ENCODE data around the gene FKRP.

The FKRP gene

DNA sequence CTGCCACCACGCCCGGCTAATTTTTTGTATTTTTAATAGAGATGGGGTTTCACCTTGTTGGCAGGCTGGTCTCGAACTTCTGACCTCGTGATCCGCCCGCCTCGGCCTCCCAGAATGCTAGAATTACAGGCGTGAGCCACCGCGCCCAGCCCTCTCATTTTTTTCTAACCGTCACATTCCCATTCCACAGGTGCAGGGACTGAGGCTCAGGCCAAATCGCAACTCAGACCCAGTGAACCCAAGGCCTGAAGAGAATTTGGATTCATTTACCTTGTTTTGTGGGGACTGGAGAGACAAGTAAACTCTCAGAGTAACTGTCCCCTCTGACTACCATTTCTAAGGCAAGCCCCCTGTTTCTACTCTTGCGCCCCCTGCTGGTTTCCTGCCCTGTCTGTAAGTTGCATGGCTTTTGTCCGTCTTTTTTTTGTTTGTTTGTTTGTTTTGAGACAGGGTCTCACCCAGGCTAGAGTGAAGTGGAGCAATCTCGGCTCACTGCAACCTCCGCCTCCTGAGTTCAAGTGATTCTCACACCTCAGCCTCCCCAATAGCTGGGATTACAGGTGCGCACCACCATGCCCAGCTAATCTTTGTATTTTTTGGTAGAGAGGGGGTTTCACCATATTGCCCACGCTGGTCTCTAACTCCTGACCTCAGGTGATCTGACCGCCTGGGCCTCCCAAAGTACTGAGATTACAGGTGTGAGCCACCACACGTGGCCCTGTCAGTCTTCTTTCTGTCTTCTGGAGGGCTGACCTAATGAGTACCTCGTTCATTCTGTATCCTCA is 2.7 kb downstream of the FKRP start:
- no peak for DNase-seq (ENCODE audit: low spot score)
- Histone ChIP-seq H3K4me3 (no peak overlapping the region), H3K27ac (no peak overlapping the region)
- TF ChIP-seq, protein P1, sequence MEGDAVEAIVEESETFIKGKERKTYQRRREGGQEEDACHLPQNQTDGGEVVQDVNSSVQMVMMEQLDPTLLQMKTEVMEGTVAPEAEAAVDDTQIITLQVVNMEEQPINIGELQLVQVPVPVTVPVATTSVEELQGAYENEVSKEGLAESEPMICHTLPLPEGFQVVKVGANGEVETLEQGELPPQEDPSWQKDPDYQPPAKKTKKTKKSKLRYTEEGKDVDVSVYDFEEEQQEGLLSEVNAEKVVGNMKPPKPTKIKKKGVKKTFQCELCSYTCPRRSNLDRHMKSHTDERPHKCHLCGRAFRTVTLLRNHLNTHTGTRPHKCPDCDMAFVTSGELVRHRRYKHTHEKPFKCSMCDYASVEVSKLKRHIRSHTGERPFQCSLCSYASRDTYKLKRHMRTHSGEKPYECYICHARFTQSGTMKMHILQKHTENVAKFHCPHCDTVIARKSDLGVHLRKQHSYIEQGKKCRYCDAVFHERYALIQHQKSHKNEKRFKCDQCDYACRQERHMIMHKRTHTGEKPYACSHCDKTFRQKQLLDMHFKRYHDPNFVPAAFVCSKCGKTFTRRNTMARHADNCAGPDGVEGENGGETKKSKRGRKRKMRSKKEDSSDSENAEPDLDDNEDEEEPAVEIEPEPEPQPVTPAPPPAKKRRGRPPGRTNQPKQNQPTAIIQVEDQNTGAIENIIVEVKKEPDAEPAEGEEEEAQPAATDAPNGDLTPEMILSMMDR (IDR thresholded peaks at IDR 0.05) = peak; percentile 66

DNA sequence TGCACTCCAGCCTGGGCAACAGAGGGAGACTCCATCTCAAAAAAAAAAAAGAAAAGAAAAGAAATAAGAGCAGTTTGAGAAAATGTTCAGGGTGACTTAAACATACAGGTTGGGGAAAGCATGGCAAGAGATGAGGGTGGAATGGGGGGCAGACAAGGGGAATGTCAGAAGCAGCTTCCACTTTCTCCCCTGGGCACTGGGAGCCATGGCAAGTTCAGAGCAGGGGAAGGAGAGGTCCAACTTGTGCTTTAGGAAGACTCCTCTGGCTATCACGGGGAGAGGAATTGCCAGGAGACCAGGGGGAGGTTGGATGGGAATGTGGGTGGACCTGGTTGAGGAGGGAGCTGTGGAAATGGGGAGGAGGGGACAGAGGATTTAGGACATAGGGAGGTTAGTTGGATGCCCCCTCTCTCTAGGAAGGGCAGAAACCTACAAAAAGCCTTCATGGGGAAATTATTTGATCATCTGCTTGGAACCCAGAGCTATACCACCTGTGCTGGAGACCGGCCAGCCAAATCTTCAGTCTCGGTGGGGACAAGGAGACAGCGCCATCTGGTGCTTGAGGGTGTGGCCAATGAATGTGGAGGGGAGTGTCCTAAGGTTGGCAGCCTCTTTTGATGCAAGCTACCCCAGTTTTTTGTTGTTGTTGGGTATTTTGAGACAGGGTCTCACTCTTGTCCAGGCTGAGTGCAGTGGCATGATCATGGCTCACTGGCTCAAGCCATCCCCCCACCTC is 7.7 kb downstream of the FKRP start:
- no peak for DNase-seq (ENCODE audit: low spot score)
- no peak overlapping the region for H3K4me3 ChIP-seq
- TF ChIP-seq, protein P1 (IDR thresholded peaks at IDR 0.05) = no peak
- H3K27ac ChIP-seq = no peak overlapping the region

DNA sequence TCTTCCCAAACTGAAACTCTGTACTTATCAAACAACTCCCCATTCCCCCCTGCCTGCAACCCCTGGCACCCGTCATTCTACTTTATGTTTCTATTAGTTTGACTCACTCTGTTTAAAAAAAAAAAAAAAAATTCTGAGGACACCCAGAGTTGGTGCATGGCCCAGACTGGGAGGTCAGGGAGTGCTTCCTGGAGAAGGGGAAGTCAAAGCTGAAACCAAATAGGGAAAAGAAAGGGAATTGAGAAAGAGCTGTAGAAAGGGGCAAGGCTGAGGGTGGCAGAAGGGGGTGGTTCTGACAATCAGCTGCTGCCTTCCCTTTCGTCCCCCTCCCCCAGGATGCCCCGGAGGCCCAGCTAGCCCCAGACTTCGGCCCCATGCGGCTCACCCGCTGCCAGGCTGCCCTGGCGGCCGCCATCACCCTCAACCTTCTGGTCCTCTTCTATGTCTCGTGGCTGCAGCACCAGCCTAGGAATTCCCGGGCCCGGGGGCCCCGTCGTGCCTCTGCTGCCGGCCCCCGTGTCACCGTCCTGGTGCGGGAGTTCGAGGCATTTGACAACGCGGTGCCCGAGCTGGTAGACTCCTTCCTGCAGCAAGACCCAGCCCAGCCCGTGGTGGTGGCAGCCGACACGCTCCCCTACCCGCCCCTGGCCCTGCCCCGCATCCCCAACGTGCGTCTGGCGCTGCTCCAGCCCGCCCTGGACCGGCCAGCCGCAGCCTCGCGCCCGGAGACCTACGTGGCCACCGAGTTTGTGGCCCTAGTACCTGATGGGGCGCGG is 9.4 kb downstream of the FKRP start:
- Histone ChIP-seq H3K27ac (peak overlapping the region; percentile 80 to 87), H3K4me3 (peak overlapping the region; percentile 41)
- TF ChIP-seq, protein P1 (IDR thresholded peaks at IDR 0.05) = no peak
- no peak for DNase-seq (ENCODE audit: low spot score)

DNA sequence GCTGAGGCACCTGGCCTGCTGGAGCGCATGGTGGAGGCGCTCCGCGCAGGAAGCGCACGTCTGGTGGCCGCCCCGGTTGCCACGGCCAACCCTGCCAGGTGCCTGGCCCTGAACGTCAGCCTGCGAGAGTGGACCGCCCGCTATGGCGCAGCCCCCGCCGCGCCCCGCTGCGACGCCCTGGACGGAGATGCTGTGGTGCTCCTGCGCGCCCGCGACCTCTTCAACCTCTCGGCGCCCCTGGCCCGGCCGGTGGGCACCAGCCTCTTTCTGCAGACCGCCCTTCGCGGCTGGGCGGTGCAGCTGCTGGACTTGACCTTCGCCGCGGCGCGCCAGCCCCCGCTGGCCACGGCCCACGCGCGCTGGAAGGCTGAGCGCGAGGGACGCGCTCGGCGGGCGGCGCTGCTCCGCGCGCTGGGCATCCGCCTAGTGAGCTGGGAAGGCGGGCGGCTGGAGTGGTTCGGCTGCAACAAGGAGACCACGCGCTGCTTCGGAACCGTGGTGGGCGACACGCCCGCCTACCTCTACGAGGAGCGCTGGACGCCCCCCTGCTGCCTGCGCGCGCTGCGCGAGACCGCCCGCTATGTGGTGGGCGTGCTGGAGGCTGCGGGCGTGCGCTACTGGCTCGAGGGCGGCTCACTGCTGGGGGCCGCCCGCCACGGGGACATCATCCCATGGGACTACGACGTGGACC is 10.1 kb downstream of the FKRP start:
- no peak for DNase-seq (ENCODE audit: low spot score)
- Histone ChIP-seq H3K27ac (peak overlapping the region; percentile 80 to 87), H3K4me3 (no peak overlapping the region)
- TF ChIP-seq, protein P1 (IDR thresholded peaks at IDR 0.05) = no peak

DNA sequence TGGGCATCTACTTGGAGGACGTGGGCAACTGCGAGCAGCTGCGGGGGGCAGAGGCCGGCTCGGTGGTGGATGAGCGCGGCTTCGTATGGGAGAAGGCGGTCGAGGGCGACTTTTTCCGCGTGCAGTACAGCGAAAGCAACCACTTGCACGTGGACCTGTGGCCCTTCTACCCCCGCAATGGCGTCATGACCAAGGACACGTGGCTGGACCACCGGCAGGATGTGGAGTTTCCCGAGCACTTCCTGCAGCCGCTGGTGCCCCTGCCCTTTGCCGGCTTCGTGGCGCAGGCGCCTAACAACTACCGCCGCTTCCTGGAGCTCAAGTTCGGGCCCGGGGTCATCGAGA is 10.7 kb downstream of the FKRP start:
- DNase-seq (ENCODE audit: low spot score) = no peak
- no peak overlapping the region for H3K4me3 ChIP-seq
- no peak overlapping the region for H3K27ac ChIP-seq
- TF ChIP-seq, protein P1 (IDR thresholded peaks at IDR 0.05) = no peak

DNA sequence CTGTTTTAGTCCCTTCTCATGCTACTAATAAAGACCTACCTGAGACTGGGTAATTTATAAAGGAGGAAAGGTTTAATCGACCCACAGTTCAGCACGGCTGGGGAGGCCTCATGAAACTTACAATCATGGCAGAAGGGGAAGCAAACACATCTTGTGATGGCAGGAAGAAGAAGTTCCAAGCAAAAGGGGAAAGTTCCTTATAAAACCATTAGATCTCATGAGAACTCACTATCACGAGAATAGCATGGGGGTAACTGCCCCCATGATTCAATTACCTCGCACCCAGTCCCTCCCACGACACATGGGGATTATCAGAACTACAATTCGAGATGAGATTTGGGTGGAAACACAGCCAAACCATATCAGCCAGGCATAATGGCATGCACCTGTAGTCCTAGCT is 13.3 kb downstream of the FKRP start:
- no peak for DNase-seq (ENCODE audit: low spot score)
- Histone ChIP-seq H3K27ac (peak overlapping the region in 1 of 2 donors; percentile 49), H3K4me3 (no peak overlapping the region)
- TF ChIP-seq, protein P1 (IDR thresholded peaks at IDR 0.05) = no peak

Data from coronary artery (tissue), 2 donors.